GM19238 (cell line): Measurements from ENCODE around the gene AOPEP.

Experiments
- DNase-seq: peaks from one replicate; pipeline ENCODE4 v3.0.0; 2011; ENCODE audit warnings: low spot score; ENCODE audit not compliant: insufficient read length

Gene AOPEP

GRCh38 chr9:94894094-94894699 lies 167.7 kb downstream of the AOPEP start:
- DNase-seq: no peak

DNA sequence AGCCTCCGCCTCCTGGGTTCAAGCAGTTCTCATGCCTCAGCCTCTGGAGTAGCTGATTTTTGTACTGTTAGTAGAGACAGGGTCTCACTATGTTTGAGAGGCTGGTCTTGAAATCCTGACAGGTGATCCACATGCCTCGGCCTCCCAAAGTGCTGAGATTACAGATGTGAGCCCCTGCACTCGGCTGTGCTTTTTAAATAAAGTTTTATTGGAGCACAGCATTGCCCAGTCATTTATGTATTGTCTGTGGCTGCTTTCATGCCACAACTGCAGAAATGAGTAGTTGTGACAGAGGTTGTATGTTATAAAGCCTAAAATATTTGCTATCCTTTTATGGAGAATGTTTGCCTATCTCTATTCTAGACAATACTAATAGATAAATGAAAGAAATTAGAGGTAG lies 169.2 kb downstream of the AOPEP start:
- DNase-seq: no peak

- DNase-seq: no peak
These were observed 170.0 kb downstream of the AOPEP start for GRCh38 chr9:94896512-94896911.

- no peak for DNase-seq
These were observed 173.1 kb downstream of the AOPEP start for GRCh38 chr9:94899464-94900221.

DNA sequence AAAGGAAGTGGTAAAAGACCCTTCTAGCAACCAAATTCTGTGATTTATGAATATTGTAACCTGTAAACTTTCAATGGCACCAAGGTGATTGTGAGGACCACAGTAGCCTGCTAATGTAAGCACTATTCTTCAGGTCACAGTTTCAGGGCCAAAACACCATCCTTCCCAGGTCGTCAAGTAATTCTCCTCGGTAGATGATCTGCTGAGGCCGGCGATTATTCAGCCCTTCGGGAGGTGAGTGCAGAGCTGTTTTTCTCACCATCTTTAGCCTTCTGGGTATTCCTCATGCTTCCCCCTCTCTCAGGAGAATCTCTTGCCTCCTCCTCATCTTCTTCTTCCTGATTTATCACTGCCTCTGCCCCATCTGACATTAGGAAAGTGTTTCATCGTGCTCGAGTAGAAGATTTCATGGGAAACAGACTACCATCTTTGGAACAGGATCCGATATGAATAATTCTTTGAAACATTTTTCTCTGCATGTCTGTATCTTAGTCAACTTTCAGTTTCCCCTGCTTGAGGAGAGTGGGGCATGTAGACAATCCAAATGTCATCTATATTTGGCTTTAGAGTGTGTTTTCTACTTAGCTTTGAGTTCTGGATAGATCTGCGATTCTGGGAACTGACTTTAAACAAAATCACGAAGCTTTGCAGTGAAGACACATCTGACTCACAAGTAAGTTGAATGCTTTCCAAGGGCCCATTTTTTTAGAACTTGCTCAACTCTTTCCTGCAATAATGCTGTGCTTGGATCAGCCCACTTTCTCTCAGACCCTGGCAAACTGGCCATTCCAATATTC lies 173.9 kb downstream of the AOPEP start:
- DNase-seq: no peak

DNA sequence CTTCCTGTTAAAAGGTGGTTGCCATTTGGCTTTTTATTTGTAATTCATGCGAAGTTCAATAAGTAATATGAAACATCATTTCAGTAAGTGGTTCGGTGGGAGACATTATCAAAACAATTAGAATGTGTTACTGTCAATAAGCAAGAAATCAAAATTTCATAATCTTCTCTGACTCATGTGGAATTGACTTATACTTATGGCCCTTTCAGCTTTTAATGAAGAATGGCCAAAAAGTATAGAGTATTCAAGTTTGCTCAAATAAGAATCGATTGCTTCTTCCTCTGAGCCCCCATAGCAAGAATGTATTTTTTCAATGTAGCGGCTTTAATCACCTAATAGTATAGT lies 174.5 kb downstream of the AOPEP start:
- DNase-seq: no peak

DNA sequence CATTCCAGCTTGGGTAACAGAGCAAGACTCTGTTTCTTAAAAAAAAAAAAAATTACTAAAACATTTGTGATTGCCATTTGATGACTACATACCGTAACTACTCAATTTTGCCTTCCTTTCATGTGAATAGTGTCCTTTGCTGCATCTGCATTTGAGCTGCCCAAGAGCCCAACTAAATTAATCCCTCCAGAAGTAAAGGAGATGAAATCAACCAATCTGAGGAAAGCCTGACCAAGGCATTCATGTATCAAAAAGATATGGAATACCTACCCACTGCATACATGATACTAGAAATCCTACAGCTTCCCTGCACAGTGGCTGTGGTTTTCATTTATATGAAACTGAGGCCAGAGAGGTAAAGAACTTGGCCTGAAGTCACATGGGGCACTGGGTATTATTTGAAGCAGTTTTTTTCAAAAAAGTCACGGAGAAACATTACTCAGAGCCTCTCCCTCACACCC lies 177.5 kb downstream of the AOPEP start:
- no peak for DNase-seq

DNA sequence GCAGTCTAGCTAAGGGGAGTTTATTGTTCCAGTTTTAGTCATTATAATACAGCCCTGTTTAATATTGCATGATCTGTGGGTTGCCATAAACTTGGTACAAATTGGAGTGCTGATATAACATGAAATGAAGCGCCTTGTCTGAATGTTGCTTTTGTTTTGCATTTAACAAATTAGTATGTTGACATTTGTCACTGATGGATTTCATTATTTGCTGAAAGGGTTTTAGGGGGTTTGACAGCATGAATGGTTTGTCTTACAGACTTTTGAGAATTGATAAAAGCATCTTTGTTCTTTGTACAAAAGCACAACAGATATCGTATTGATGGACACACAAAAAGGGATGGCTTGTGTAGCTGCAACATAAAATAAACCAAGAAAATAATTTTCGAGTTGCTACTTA lies 178.3 kb downstream of the AOPEP start:
- no peak for DNase-seq

GRCh38 chr9:94905606-94906005 lies 179.1 kb downstream of the AOPEP start:
- no peak for DNase-seq

DNA sequence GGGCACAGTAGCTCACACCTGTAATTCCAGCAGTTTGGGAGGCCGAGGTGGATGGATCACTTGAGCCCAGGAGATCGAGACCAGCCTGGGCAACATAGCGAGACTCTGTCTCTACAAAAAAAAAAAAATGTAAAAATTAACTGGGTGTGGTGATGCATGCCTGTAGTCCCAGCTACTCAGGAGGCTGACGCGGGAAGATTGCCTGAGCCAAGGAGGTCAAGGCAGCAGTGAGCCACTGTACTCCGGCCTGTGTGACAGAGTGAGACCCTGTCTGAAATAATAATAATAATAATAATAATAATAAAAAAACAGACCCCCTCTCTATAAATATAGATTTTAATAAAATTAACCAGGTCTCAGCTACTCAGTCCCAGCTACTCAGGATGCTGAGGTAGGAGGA lies 179.7 kb downstream of the AOPEP start:
- DNase-seq: no peak

DNA sequence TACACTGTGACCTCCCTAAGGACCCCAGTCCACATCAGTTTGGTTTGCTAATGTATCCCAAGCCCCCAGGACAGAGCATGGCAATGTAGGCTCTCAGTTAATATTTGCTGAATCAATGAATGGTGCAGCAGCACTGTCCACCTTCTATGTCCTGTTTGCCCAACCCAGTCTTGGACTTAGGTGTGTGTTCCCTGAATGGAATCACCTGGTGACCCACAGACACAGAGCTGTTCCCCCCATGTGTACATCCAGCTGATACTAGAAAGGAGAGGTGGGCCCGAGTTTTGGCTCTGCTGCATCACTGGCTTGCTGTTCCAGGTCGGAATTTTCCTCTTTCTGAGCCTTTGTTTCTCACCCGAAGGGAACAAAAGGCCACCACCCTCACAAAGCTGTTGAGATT lies 180.2 kb downstream of the AOPEP start:
- no peak for DNase-seq

DNA sequence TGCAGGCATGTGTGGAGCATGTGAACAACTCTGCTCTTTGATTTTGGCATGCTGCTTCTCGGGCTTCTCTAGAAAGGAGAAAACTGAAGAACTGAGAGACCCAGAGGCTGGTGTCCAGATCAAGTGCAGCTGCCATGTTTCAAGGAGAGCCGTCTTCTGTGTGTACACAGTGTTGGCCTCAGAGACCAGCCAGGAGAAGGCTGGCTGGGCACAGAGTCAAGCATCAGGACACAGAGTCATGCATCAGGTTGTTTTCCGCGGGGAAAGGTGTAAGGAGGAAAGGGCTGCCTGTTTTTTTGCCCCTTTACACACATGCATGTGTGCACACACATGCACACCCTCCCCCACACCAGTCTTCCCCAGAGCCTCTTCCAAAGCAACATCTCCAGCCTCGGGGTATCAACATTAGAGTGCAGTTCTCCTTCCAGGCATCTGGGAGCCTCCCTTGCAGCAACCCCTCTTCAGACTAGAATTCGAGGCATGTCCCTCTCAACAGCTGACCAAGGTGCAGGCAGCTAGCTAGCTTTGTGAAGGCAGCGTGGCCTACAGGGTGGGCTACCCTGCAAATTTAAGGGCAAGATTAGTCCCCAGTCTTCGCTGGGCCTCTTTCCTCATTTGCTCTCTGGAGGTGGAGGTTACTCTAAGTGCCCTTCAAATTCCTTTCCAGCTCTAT lies 180.9 kb downstream of the AOPEP start:
- DNase-seq: no peak

- no peak for DNase-seq
These were observed 181.6 kb downstream of the AOPEP start for GRCh38 chr9:94908011-94908563.

GRCh38 chr9:94908583-94909249 lies 182.2 kb downstream of the AOPEP start:
- no peak for DNase-seq

DNA sequence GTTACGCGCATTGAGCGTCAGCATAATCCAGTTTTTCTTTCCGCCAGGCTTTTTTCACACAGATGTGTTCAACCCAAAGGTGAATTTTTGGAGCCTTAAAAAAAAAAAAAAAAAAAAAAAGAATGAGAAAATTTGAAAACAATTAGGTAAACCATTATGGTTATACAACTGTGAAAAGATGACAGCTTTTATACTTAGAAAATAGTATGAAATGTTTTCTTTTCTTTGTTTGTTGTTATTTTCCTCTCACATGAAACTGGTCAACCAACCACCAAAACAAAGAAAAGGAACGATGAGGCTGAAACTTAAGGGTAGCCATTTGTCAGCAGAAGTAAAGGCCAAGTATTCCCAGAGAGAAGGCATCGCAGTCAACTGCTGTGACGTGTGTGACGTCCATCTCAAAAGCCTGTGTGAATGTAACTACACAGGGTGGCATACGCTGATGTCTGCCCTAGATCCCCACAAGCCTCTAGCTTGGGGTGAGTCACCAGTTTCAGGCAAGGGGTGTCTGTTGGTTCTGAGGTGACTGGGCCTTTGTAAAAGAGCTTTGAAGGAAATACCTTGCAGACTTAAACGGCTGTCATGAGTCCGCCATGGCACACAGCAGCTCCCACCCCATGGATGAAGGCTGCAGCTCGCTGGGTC lies 182.9 kb downstream of the AOPEP start:
- DNase-seq: no peak

DNA sequence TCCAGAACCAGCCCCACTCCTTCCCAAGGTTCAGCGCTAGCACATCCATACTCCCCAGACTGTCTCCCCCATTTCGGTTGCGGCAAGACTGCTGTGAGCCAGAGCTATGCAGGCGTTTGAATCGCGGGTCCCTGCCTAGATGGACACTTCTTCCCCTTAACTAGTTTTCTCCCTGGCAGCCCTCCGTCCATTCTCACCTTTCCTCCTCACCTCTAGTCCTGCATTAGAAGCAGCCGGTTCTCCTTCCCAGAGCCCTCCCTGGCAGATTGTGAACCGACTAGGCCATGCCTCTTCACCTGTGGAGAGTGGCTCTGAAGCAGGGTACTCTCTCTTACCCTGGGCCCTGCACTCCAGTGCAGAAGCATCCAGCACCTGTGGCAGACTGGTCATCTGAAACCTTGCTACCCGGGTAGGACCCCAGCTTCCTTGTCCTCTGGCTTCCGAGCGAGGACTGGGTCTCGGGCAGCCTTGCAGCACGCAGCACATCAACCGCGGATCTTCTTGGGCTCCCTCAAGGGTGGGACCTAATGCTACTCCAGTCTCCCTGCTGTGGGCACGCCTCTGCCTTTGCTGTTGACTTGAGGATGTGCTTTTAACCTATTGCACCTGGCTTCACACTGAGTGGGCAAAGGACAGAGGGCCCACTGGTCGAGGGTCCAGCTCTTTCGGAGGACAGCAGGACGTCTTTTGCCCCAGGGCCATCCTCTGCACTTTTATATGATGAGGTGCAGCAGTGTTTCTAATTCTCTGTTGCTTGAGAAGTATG lies 183.6 kb downstream of the AOPEP start:
- DNase-seq: no peak

DNA sequence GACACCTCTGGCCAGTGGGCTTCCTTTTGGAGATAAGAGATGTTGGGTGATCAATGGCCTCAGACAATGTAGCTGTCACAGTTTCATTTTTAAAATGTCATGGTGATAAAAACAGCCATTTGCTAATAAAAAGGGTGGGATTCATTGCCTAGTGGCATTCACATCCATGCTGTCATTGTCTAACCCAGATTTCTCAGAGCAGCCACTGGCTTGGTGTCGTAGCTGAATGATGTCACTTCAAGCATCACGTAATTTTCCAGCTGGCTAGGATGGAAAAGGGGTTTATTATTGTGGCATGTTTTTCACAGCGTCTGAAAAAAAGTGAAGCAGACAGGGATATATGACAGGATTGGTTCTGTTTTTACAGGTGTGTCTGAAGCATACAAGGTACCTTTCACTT lies 184.7 kb downstream of the AOPEP start:
- DNase-seq: no peak

DNA sequence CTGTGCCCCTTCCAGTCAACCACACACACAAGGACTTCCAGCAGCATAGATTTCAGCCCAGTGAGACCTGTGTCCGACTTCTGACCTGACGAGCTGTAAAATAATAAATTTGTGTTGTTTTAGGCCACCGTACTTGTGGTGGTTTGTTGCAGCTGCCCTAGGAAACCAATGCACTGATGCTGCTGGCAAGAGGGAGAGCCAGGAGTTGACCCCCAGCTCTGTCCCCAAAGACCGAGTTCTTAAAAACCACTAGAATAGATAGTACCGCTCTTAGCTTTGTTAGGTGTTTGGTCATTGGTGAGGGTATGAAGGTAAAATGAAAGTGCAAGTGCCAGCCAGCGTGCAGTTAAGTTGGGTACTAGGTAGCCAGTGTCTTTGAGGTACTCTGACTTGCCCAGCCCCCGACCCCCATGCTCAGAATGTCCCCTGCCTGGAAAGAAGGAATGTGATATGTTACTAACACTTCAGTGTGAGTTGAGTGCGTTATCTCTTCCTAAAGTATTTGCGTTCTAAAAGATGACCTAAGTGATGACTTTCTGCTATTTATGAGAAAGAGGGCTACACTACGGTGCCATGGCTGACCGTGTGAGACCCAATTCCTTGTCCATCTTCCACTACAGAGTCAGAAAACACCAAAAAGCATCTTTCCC lies 185.6 kb downstream of the AOPEP start:
- no peak for DNase-seq

DNA sequence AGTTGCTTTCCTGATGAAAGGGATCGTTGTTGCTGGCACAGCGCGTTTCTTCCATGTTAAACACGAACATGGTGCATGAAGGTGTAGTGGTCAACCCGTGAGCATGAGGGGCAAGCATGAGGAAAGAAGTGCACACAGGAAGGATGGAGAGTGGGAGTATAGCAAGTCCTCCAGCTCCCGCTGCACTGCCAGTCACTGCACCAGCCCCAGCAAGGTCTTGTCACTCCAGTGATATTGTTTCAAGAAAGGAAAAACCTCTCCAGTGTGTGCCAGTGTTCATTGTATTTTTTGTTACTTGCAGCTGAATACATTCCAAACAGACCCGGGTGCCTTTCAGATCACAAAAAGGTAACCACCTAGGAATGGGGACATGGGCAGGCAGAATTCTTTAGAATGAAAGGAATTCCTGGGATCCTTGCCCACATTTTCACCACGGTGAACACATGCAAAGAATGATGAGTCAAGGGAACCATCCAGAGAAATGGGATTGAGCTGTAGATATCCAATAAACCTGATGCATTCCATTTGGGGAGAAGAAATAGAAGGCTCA lies 186.3 kb downstream of the AOPEP start:
- no peak for DNase-seq
